Activated naive CD8-positive, alpha-beta T cell (primary cell): ENCODE measurements around the gene POTEF.
"Not testable (repeated sequence)": the region's sequence is repeated elsewhere in the genome, so short reads cannot be mapped to it uniquely, and the experiment has no call there.

Source experiments
- H3K27ac Mint-ChIP-seq: one replicate; pipeline ENCODE4 v1.8.0; 2021; ENCODE audit warnings: mixed read lengths
- H3K27me3 Mint-ChIP-seq: one replicate; pipeline ENCODE4 v1.8.0; 2021; ENCODE audit warnings: mixed read lengths
- H3K36me3 Mint-ChIP-seq: one replicate; pipeline ENCODE4 v1.8.0; 2021; ENCODE audit warnings: mixed read lengths
- H3K4me1 Mint-ChIP-seq: one replicate; pipeline ENCODE4 v1.8.0; 2021; ENCODE audit warnings: low read depth, mixed read lengths
- H3K4me3 Mint-ChIP-seq: one replicate; pipeline ENCODE4 v1.8.0; 2021; ENCODE audit warnings: mild to moderate bottlenecking, mixed read lengths
- H3K9me3 Mint-ChIP-seq: one replicate; pipeline ENCODE4 v1.8.0; 2021; ENCODE audit warnings: low read depth, mixed read lengths

The POTEF gene

GRCh38 chr2:130141645-130142370 lies 12.8 kb upstream of the POTEF start:
- not testable (repeated sequence) for H3K27ac Mint-ChIP-seq, H3K27me3 Mint-ChIP-seq, H3K4me1 Mint-ChIP-seq, H3K9me3 Mint-ChIP-seq, H3K4me3 Mint-ChIP-seq, H3K36me3 Mint-ChIP-seq

- H3K4me3 Mint-ChIP-seq, H3K9me3 Mint-ChIP-seq, H3K27me3 Mint-ChIP-seq, H3K4me1 Mint-ChIP-seq, H3K27ac Mint-ChIP-seq, H3K36me3 Mint-ChIP-seq: not testable (repeated sequence)
Measured at GRCh38 chr2:130141002-130141401, 12.0 kb upstream of the POTEF start.

- not testable (repeated sequence) for H3K4me1 Mint-ChIP-seq, H3K36me3 Mint-ChIP-seq, H3K9me3 Mint-ChIP-seq, H3K27ac Mint-ChIP-seq, H3K4me3 Mint-ChIP-seq, H3K27me3 Mint-ChIP-seq
Measured at GRCh38 chr2:130140516-130140915, 11.5 kb upstream of the POTEF start.

GRCh38 chr2:130139331-130140280 lies 10.6 kb upstream of the POTEF start:
- not testable (repeated sequence) for H3K4me3 Mint-ChIP-seq, H3K36me3 Mint-ChIP-seq, H3K9me3 Mint-ChIP-seq, H3K27ac Mint-ChIP-seq, H3K27me3 Mint-ChIP-seq, H3K4me1 Mint-ChIP-seq

- H3K27ac Mint-ChIP-seq, H3K4me1 Mint-ChIP-seq, H3K9me3 Mint-ChIP-seq, H3K36me3 Mint-ChIP-seq, H3K27me3 Mint-ChIP-seq, H3K4me3 Mint-ChIP-seq: not testable (repeated sequence)
Measured at GRCh38 chr2:130138841-130139251, 9.8 kb upstream of the POTEF start.

GRCh38 chr2:130138326-130138725 lies 9.3 kb upstream of the POTEF start:
- not testable (repeated sequence) for H3K27ac Mint-ChIP-seq, H3K9me3 Mint-ChIP-seq, H3K27me3 Mint-ChIP-seq, H3K36me3 Mint-ChIP-seq, H3K4me1 Mint-ChIP-seq, H3K4me3 Mint-ChIP-seq

- H3K9me3 Mint-ChIP-seq, H3K27ac Mint-ChIP-seq, H3K4me1 Mint-ChIP-seq, H3K36me3 Mint-ChIP-seq, H3K27me3 Mint-ChIP-seq, H3K4me3 Mint-ChIP-seq: not testable (repeated sequence)
Measured at GRCh38 chr2:130137118-130137517, 8.1 kb upstream of the POTEF start.

- not testable (repeated sequence) for H3K36me3 Mint-ChIP-seq, H3K4me1 Mint-ChIP-seq, H3K4me3 Mint-ChIP-seq, H3K9me3 Mint-ChIP-seq, H3K27ac Mint-ChIP-seq, H3K27me3 Mint-ChIP-seq
Measured at GRCh38 chr2:130136546-130136945, 7.5 kb upstream of the POTEF start.

GRCh38 chr2:130135692-130136541 lies 6.9 kb upstream of the POTEF start:
- Mint-ChIP-seq H3K27ac (no peak overlapping the region), H3K4me3 (no peak overlapping the region), H3K9me3 (no peaks in the 10 kb centered on the region), H3K4me1 (peaks cover 3% of the 10 kb centered on the region), H3K27me3 (no peaks in the 10 kb centered on the region), H3K36me3 (no peaks in the 10 kb centered on the region)

- not testable (repeated sequence) for H3K36me3 Mint-ChIP-seq, H3K4me3 Mint-ChIP-seq, H3K4me1 Mint-ChIP-seq, H3K9me3 Mint-ChIP-seq, H3K27ac Mint-ChIP-seq, H3K27me3 Mint-ChIP-seq
Measured at GRCh38 chr2:130128464-130128863, 558 bp downstream of the POTEF start.

GRCh38 chr2:130127726-130128125 lies 1.3 kb downstream of the POTEF start:
- H3K9me3 Mint-ChIP-seq, H3K4me3 Mint-ChIP-seq, H3K36me3 Mint-ChIP-seq, H3K27me3 Mint-ChIP-seq, H3K4me1 Mint-ChIP-seq, H3K27ac Mint-ChIP-seq: not testable (repeated sequence)

GRCh38 chr2:130120924-130121323 lies 8.1 kb downstream of the POTEF start:
- not testable (repeated sequence) for H3K27me3 Mint-ChIP-seq, H3K4me3 Mint-ChIP-seq, H3K36me3 Mint-ChIP-seq, H3K4me1 Mint-ChIP-seq, H3K9me3 Mint-ChIP-seq, H3K27ac Mint-ChIP-seq

- not testable (repeated sequence) for H3K9me3 Mint-ChIP-seq, H3K27ac Mint-ChIP-seq, H3K4me3 Mint-ChIP-seq, H3K4me1 Mint-ChIP-seq, H3K36me3 Mint-ChIP-seq, H3K27me3 Mint-ChIP-seq
Measured at GRCh38 chr2:130102597-130103363, 26.2 kb downstream of the POTEF start.

- not testable (repeated sequence) for H3K4me3 Mint-ChIP-seq, H3K27ac Mint-ChIP-seq, H3K4me1 Mint-ChIP-seq, H3K27me3 Mint-ChIP-seq, H3K36me3 Mint-ChIP-seq, H3K9me3 Mint-ChIP-seq
Measured at GRCh38 chr2:130062645-130063044, 66.4 kb downstream of the POTEF start.

- not testable (repeated sequence) for H3K27ac Mint-ChIP-seq, H3K4me1 Mint-ChIP-seq, H3K9me3 Mint-ChIP-seq, H3K36me3 Mint-ChIP-seq, H3K27me3 Mint-ChIP-seq, H3K4me3 Mint-ChIP-seq
Measured at GRCh38 chr2:130059982-130060381, 69.0 kb downstream of the POTEF start.
